Osteoblast (primary cell): ENCODE results near the gene HDAC9. TPM values are rescaled to one million over a fixed set of nuclear protein-coding genes. Genes with fewer than 3 reads are reported as not detected.
"Not testable (repeated sequence)": the region's sequence is repeated elsewhere in the genome, so short reads cannot be mapped to it uniquely, and the experiment has no call there.

ENCODE experiments used
- DNase-seq: peaks from one replicate; pipeline ENCODE4 v3.0.0; 2011; ENCODE audit warnings: low spot score, mixed read lengths; ENCODE audit not compliant: insufficient read length; ENCODE audit errors: missing footprints
- H2AFZ ChIP-seq: 2 replicates; pipeline ENCODE4 v1.6.0; 2011; ENCODE audit warnings: mild to moderate bottlenecking, low read length
- H3K27ac ChIP-seq: 2 replicates; pipeline ENCODE4 v1.5.1; 2011; ENCODE audit warnings: mild to moderate bottlenecking, low read depth, low read length, moderate library complexity
- H3K27me3 ChIP-seq: 2 replicates; pipeline ENCODE4 v1.6.0; 2012; ENCODE audit warnings: mild to moderate bottlenecking, control low read depth, inconsistent platforms, low read length, moderate library complexity; ENCODE audit not compliant: insufficient read depth
- H3K36me3 ChIP-seq: 2 replicates; pipeline ENCODE4 v1.5.1; 2011; ENCODE audit warnings: mild to moderate bottlenecking, low read length, control low read depth, moderate library complexity; ENCODE audit not compliant: insufficient read depth
- H3K4me1 ChIP-seq: 2 replicates; pipeline ENCODE4 v1.5.1; 2011; ENCODE audit warnings: mild to moderate bottlenecking, low read length, control low read depth, moderate library complexity; ENCODE audit not compliant: insufficient read depth
- H3K4me2 ChIP-seq: 2 replicates; pipeline ENCODE4 v1.6.0; 2011; ENCODE audit warnings: mild to moderate bottlenecking, low read length; ENCODE audit not compliant: insufficient read depth
- H3K4me3 ChIP-seq: fragments of 200-600 bp; sonication (generic); 3 replicates; pipeline ENCODE4 v1.5.1; 2012; ENCODE audit warnings: mild to moderate bottlenecking, low read length, inconsistent platforms; ENCODE audit not compliant: insufficient read depth
- H3K79me2 ChIP-seq: 2 replicates; pipeline ENCODE4 v1.6.0; 2012; ENCODE audit warnings: mild to moderate bottlenecking, low read length, control low read depth, inconsistent platforms; ENCODE audit not compliant: insufficient read depth
- H3K9me3 ChIP-seq: 2 replicates; pipeline ENCODE4 v1.5.1; 2011; ENCODE audit warnings: low read depth, low read length, control low read depth
- H4K20me1 ChIP-seq: 2 replicates; pipeline ENCODE4 v1.6.0; 2012; ENCODE audit warnings: mild to moderate bottlenecking, low read length, control low read depth; ENCODE audit not compliant: insufficient read depth
- CTCF ChIP-seq: IDR thresholded peaks from 2 replicates; pipeline ENCODE4 v1.5.1; 2011; ENCODE audit warnings: mild to moderate bottlenecking, low read depth, low read length, moderate library complexity; ENCODE audit errors: extremely low read depth
- total RNA-seq: library from RNA; depleted of rRNA; stranded (reverse); fragments of >200 nt; gene quantifications from 2 replicates; pipeline ENCODE4 v1.2.3, GENCODE V29; 2012

Gene HDAC9
- total RNA-seq, 1 donor = 21.7 TPM

- no peaks in the 10 kb centered on the region for H3K4me1 ChIP-seq
- no peaks in the 10 kb centered on the region for H4K20me1 ChIP-seq
- no peaks in the 10 kb centered on the region for H3K27me3 ChIP-seq
- H3K4me3 ChIP-seq = no peak overlapping the region
- no peak overlapping the region for H3K27ac ChIP-seq
- H3K4me2 ChIP-seq = no peak overlapping the region
- H3K9me3 ChIP-seq = no peaks in the 10 kb centered on the region
- no peaks in the 10 kb centered on the region for H3K36me3 ChIP-seq
- no peak for DNase-seq
- no peak for TF ChIP-seq CTCF
- no peaks in the 10 kb centered on the region for H3K79me2 ChIP-seq
- no peak overlapping the region for H2AFZ ChIP-seq
Observed at GRCh38 chr7:18960725-18961124, 465.2 kb downstream of the HDAC9 start.

GRCh38 chr7:18962031-18962430 is 466.5 kb downstream of the HDAC9 start:
- Histone ChIP-seq H3K4me1 (no peaks in the 10 kb centered on the region), H4K20me1 (no peaks in the 10 kb centered on the region), H3K79me2 (no peaks in the 10 kb centered on the region), H2AFZ (no peak overlapping the region), H3K4me2 (no peak overlapping the region), H3K27me3 (no peaks in the 10 kb centered on the region), H3K4me3 (no peak overlapping the region), H3K36me3 (no peaks in the 10 kb centered on the region), H3K9me3 (no peaks in the 10 kb centered on the region), H3K27ac (no peak overlapping the region)
- TF ChIP-seq CTCF = no peak
- DNase-seq = no peak

- Histone ChIP-seq H3K36me3 (no peaks in the 10 kb centered on the region), H2AFZ (no peak overlapping the region), H3K4me1 (no peaks in the 10 kb centered on the region), H3K79me2 (no peaks in the 10 kb centered on the region), H3K4me3 (no peak overlapping the region), H3K27me3 (no peaks in the 10 kb centered on the region), H3K4me2 (no peak overlapping the region), H4K20me1 (no peaks in the 10 kb centered on the region), H3K9me3 (no peaks in the 10 kb centered on the region), H3K27ac (no peak overlapping the region)
- TF ChIP-seq CTCF = no peak
- DNase-seq = no peak
Observed at GRCh38 chr7:18965657-18966056, 470.1 kb downstream of the HDAC9 start.

- H2AFZ ChIP-seq, H3K27ac ChIP-seq, H4K20me1 ChIP-seq, DNase-seq, H3K27me3 ChIP-seq, H3K79me2 ChIP-seq, H3K4me1 ChIP-seq, H3K36me3 ChIP-seq, H3K4me2 ChIP-seq, H3K4me3 ChIP-seq, H3K9me3 ChIP-seq: not testable (repeated sequence)
Observed at GRCh38 chr7:18967755-18968154, 472.2 kb downstream of the HDAC9 start.
